Measurements from ENCODE around the gene AQP6.

GRCh38 chr12:49923035-49923644 lies 49.6 kb upstream of the AQP6 start:
- TF ChIP-seq CTCF (IDR thresholded peaks at IDR 0.05) (no peak), SP1 (CRISPR knock-in tag; conservative IDR thresholded peaks at IDR 0.05) (no peak), JUN (CRISPR knock-in tag; IDR thresholded peaks at IDR 0.05) (no peak)
- TF ChIP-seq, protein P1, sequence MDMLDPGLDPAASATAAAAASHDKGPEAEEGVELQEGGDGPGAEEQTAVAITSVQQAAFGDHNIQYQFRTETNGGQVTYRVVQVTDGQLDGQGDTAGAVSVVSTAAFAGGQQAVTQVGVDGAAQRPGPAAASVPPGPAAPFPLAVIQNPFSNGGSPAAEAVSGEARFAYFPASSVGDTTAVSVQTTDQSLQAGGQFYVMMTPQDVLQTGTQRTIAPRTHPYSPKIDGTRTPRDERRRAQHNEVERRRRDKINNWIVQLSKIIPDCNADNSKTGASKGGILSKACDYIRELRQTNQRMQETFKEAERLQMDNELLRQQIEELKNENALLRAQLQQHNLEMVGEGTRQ (CRISPR knock-in tag; IDR thresholded peaks at IDR 0.05), result no peak

Data from WTC11 (cell line).